Measurements from ENCODE around the gene CIAO2A. TPM values are rescaled to one million over a fixed set of nuclear protein-coding genes. Genes with fewer than 3 reads are reported as not detected.

The CIAO2A gene
- 32.6 and 33.8 TPM in 2 replicates for total RNA-seq
- long read RNA-seq, transcript CIAO2A-201 (5 exons, 1,105 nt): major isoform, 45 of 64 reads
- long read RNA-seq, transcript CIAO2A-202 (4 exons, 826 nt): minor isoform, 13 of 64 reads
- long read RNA-seq, partial matches to known transcripts: 0 of 64 reads
- long read RNA-seq, other reads (novel, unspliced or antisense): 1 of 64 reads

- TF ChIP-seq CTCF (IDR thresholded peaks at IDR 0.05): no peak
- peaks cover 8% of the 10 kb centered on the region for H3K36me3 Mint-ChIP-seq (ENCODE audit: unreplicated experiment)
- peak within 1 kb of the TSS; percentile 98 for H3K27ac Mint-ChIP-seq (ENCODE audit: unreplicated experiment)
- H3K27me3 Mint-ChIP-seq (ENCODE audit: unreplicated experiment): no peaks in the 10 kb centered on the region
- peak; percentile 96 for DNase-seq (ENCODE audit: extremely low spot score, unreplicated experiment)
- H3K9me3 Mint-ChIP-seq (ENCODE audit: unreplicated experiment): no peaks in the 10 kb centered on the region
- peak within 1 kb of the TSS; percentile 96 for H3K4me3 Mint-ChIP-seq (ENCODE audit: unreplicated experiment)
- H3K4me1 Mint-ChIP-seq (ENCODE audit: unreplicated experiment): peaks cover 55% of the 10 kb centered on the region
These were observed at the start of gene CIAO2A for GRCh38 chr15:64093627-64094417. Gene CIAO2A, minus strand, starts transcription at chr15:64093838. Its CDS starts 70 bp downstream, at chr15:64093768.

GRCh38 chr15:64143276-64143675 is 49.6 kb upstream of the CIAO2A start:
- Mint-ChIP-seq H3K4me1 (ENCODE audit: unreplicated experiment) (peaks cover 6% of the 10 kb centered on the region), H3K27ac (ENCODE audit: unreplicated experiment) (no peak overlapping the region), H3K27me3 (ENCODE audit: unreplicated experiment) (no peaks in the 10 kb centered on the region), H3K4me3 (ENCODE audit: unreplicated experiment) (no peak overlapping the region), H3K9me3 (ENCODE audit: unreplicated experiment) (no peaks in the 10 kb centered on the region), H3K36me3 (ENCODE audit: unreplicated experiment) (peaks cover 38% of the 10 kb centered on the region)
- DNase-seq (ENCODE audit: extremely low spot score, unreplicated experiment): no peak
- TF ChIP-seq CTCF (IDR thresholded peaks at IDR 0.05): no peak

GRCh38 chr15:64141798-64142512 is 48.3 kb upstream of the CIAO2A start:
- Mint-ChIP-seq H3K4me1 (ENCODE audit: unreplicated experiment) (peaks cover 6% of the 10 kb centered on the region), H3K4me3 (ENCODE audit: unreplicated experiment) (no peak overlapping the region), H3K36me3 (ENCODE audit: unreplicated experiment) (peaks cover 41% of the 10 kb centered on the region), H3K9me3 (ENCODE audit: unreplicated experiment) (no peaks in the 10 kb centered on the region), H3K27me3 (ENCODE audit: unreplicated experiment) (no peaks in the 10 kb centered on the region), H3K27ac (ENCODE audit: unreplicated experiment) (no peak overlapping the region)
- no peak for TF ChIP-seq CTCF (IDR thresholded peaks at IDR 0.05)
- DNase-seq (ENCODE audit: extremely low spot score, unreplicated experiment): no peak

GRCh38 chr15:64138331-64138941 is 44.8 kb upstream of the CIAO2A start:
- H3K4me1 Mint-ChIP-seq (ENCODE audit: unreplicated experiment): no peaks in the 10 kb centered on the region

More at GRCh38 chr15:64138331-64138941, 44.8 kb upstream of the CIAO2A start:
- H3K36me3 Mint-ChIP-seq (ENCODE audit: unreplicated experiment): peaks cover 41% of the 10 kb centered on the region
- H3K27me3 Mint-ChIP-seq (ENCODE audit: unreplicated experiment): no peaks in the 10 kb centered on the region
- TF ChIP-seq CTCF (IDR thresholded peaks at IDR 0.05): no peak
- H3K9me3 Mint-ChIP-seq (ENCODE audit: unreplicated experiment): no peaks in the 10 kb centered on the region
- no peak overlapping the region for H3K4me3 Mint-ChIP-seq (ENCODE audit: unreplicated experiment)
- no peak overlapping the region for H3K27ac Mint-ChIP-seq (ENCODE audit: unreplicated experiment)
- peak; percentile 53 for DNase-seq (ENCODE audit: extremely low spot score, unreplicated experiment)

Measured in osteocyte (in vitro differentiated cells).